ENCODE measurements around the gene TBCCD1.

- TF ChIP-seq POLR2A (IDR thresholded peaks at IDR 0.05; ENCODE audit: low read depth, low read length) (no peak), POLR2AphosphoS5 (IDR thresholded peaks at IDR 0.05; ENCODE audit: low read depth, low read length) (no peak)
Measured at GRCh38 chr3:186594591-186595113, 27.5 kb upstream of the TBCCD1 start.

Measured in GM12892 (cell line).